HTR-8/SVneo (cell line): ENCODE measurements around the gene NDUFS1.
"Not testable (repeated sequence)": the region's sequence is repeated elsewhere in the genome, so short reads cannot be mapped to it uniquely, and the experiment has no call there.

Experiments
- DNase-seq: peaks from one replicate; pipeline ENCODE4 v3.0.0; 2011; ENCODE audit warnings: low spot score, mixed read lengths; ENCODE audit not compliant: insufficient read length
- FAIRE-seq: peaks from 2 replicates; lab custom pipeline; 2011; peaks lifted over from hg19 to GRCh38; lab: Jason Lieb, UNC

NDUFS1 gene

GRCh38 chr2:206159346-206160124 is at the start of gene NDUFS1, which contains the start of gene EEF1B2:
Gene NDUFS1, minus strand, starts transcription at chr2:206159444. Its CDS starts 5,766 bp downstream, at chr2:206153678.
Gene EEF1B2, plus strand, starts transcription at chr2:206159895. Its CDS starts 85 bp downstream, at chr2:206159980.
- DNase-seq = peak; percentile 96
- no peak for FAIRE-seq

- FAIRE-seq (no peak), DNase-seq (no peak)
These were observed 49.7 kb upstream of the NDUFS1 start for GRCh38 chr2:206208900-206209299.

- DNase-seq, FAIRE-seq: not testable (repeated sequence)
These were observed 48.1 kb upstream of the NDUFS1 start for GRCh38 chr2:206207316-206207715.

GRCh38 chr2:206204710-206205109 is 45.5 kb upstream of the NDUFS1 start:
- DNase-seq (no peak), FAIRE-seq (no peak)

GRCh38 chr2:206203331-206203730 is 44.1 kb upstream of the NDUFS1 start:
- DNase-seq = no peak
- no peak for FAIRE-seq

- DNase-seq (no peak), FAIRE-seq (no peak)
These were observed 43.2 kb upstream of the NDUFS1 start for GRCh38 chr2:206202446-206202845.

- DNase-seq = no peak
- no peak for FAIRE-seq
These were observed 42.0 kb upstream of the NDUFS1 start for GRCh38 chr2:206201075-206201848.

GRCh38 chr2:206198677-206199076 is 39.4 kb upstream of the NDUFS1 start:
- FAIRE-seq (no peak), DNase-seq (no peak)

- FAIRE-seq (no peak), DNase-seq (no peak)
These were observed 34.6 kb upstream of the NDUFS1 start for GRCh38 chr2:206193671-206194357.

- DNase-seq (no peak), FAIRE-seq (no peak)
These were observed 32.9 kb upstream of the NDUFS1 start for GRCh38 chr2:206192157-206192556.

- no peak for DNase-seq
- FAIRE-seq = no peak
These were observed 31.4 kb upstream of the NDUFS1 start for GRCh38 chr2:206190689-206191088.

GRCh38 chr2:206190111-206190510 is 30.9 kb upstream of the NDUFS1 start:
- no peak for FAIRE-seq
- DNase-seq = no peak

- FAIRE-seq (no peak), DNase-seq (no peak)
These were observed 30.4 kb upstream of the NDUFS1 start for GRCh38 chr2:206189691-206190090.

GRCh38 chr2:206181526-206181925 is 22.3 kb upstream of the NDUFS1 start:
- DNase-seq = not testable (repeated sequence)

GRCh38 chr2:206176901-206177300 is 17.7 kb upstream of the NDUFS1 start:
- FAIRE-seq (no peak), DNase-seq (no peak)

More at GRCh38 chr2:206181526-206181925, 22.3 kb upstream of the NDUFS1 start:
- FAIRE-seq = not testable (repeated sequence)

- DNase-seq (no peak), FAIRE-seq (no peak)
These were observed 16.9 kb upstream of the NDUFS1 start for GRCh38 chr2:206176121-206176520.

GRCh38 chr2:206173147-206173546 is 13.9 kb upstream of the NDUFS1 start:
- FAIRE-seq = no peak
- no peak for DNase-seq

- FAIRE-seq, DNase-seq: not testable (repeated sequence)
These were observed 12.6 kb upstream of the NDUFS1 start for GRCh38 chr2:206171624-206172397.

GRCh38 chr2:206168230-206168629 is 9.0 kb upstream of the NDUFS1 start:
- not testable (repeated sequence) for DNase-seq, FAIRE-seq
